GM18519 (cell line): ENCODE results near the gene PLK1.

Experiments used
- ATAC-seq: cut with Tn5 transposase; IDR thresholded peaks from one replicate; pipeline ENCODE4 v1.9.1; 2021; ENCODE audit warnings: mild to moderate bottlenecking, moderate library complexity; ENCODE audit not compliant: unreplicated experiment, low FRiP score

Gene PLK1

GRCh38 chr16:23679274-23679985, 741 bp downstream of the PLK1 start:
- no peak for ATAC-seq

- no peak for ATAC-seq
Measured at GRCh38 chr16:23679986-23680336, 1.3 kb downstream of the PLK1 start.

- no peak for ATAC-seq
Measured at GRCh38 chr16:23682181-23682580, 3.5 kb downstream of the PLK1 start.

GRCh38 chr16:23683487-23683886, 4.8 kb downstream of the PLK1 start:
- no peak for ATAC-seq

- no peak for ATAC-seq
Measured at GRCh38 chr16:23687034-23687808, 8.5 kb downstream of the PLK1 start.

GRCh38 chr16:23689442-23690187, 10.9 kb downstream of the PLK1 start:
- ATAC-seq: no peak

GRCh38 chr16:23690771-23691482, 12.2 kb downstream of the PLK1 start:
- ATAC-seq: no peak

GRCh38 chr16:23691483-23692189, 12.9 kb downstream of the PLK1 start:
- ATAC-seq: no peak

- ATAC-seq: no peak
Measured at GRCh38 chr16:23692190-23692837, 13.6 kb downstream of the PLK1 start.

GRCh38 chr16:23694265-23694643, 15.6 kb downstream of the PLK1 start:
- ATAC-seq: no peak

GRCh38 chr16:23694644-23695373, 16.1 kb downstream of the PLK1 start:
- no peak for ATAC-seq

GRCh38 chr16:23695756-23696155, 17.1 kb downstream of the PLK1 start:
- no peak for ATAC-seq

- ATAC-seq: no peak
Measured at GRCh38 chr16:23699100-23699499, 20.4 kb downstream of the PLK1 start.

- ATAC-seq: no peak
Measured at GRCh38 chr16:23700093-23700492, 21.4 kb downstream of the PLK1 start.

- no peak for ATAC-seq
Measured at GRCh38 chr16:23700509-23700908, 21.8 kb downstream of the PLK1 start.

GRCh38 chr16:23701045-23701444, 22.4 kb downstream of the PLK1 start:
- no peak for ATAC-seq

- no peak for ATAC-seq
Measured at GRCh38 chr16:23702951-23703350, 24.3 kb downstream of the PLK1 start.

- no peak for ATAC-seq
Measured at GRCh38 chr16:23704772-23705516, 26.3 kb downstream of the PLK1 start.
